GM12872 (cell line): ENCODE measurements around the gene ERP44.

Experiments
- TF ChIP-seq, protein P1 (sequence below): IDR thresholded peaks from 3 replicates; pipeline ENCODE4 v1.5.1; 2011; ENCODE audit warnings: low read depth, mild to moderate bottlenecking, low read length, moderate library complexity; ENCODE audit not compliant: insufficient read depth

The ERP44 gene

DNA sequence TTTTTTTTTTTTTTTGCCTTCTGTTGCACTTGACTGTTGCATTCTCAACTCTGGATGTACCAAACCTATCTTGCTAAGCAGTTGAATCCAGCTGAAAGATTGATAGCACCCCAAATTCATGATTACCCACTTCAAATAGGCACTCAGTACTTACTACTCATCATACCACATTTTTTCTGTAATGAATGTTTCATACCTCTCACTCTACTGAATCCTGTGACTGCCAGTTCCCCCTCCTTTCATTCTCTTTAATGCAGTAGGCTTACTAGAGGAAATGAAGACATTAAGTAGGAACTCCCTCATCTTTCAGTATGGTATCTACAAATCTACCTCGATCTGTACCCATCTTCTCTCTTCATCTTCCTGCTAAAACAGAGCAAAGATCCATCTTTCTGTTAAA, 7.1 kb upstream of the ERP44 start:
- TF ChIP-seq, protein P1, sequence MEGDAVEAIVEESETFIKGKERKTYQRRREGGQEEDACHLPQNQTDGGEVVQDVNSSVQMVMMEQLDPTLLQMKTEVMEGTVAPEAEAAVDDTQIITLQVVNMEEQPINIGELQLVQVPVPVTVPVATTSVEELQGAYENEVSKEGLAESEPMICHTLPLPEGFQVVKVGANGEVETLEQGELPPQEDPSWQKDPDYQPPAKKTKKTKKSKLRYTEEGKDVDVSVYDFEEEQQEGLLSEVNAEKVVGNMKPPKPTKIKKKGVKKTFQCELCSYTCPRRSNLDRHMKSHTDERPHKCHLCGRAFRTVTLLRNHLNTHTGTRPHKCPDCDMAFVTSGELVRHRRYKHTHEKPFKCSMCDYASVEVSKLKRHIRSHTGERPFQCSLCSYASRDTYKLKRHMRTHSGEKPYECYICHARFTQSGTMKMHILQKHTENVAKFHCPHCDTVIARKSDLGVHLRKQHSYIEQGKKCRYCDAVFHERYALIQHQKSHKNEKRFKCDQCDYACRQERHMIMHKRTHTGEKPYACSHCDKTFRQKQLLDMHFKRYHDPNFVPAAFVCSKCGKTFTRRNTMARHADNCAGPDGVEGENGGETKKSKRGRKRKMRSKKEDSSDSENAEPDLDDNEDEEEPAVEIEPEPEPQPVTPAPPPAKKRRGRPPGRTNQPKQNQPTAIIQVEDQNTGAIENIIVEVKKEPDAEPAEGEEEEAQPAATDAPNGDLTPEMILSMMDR = no peak

- TF ChIP-seq, protein P1 = no peak
These were observed 5.5 kb upstream of the ERP44 start for GRCh38 chr9:100104314-100104713.

DNA sequence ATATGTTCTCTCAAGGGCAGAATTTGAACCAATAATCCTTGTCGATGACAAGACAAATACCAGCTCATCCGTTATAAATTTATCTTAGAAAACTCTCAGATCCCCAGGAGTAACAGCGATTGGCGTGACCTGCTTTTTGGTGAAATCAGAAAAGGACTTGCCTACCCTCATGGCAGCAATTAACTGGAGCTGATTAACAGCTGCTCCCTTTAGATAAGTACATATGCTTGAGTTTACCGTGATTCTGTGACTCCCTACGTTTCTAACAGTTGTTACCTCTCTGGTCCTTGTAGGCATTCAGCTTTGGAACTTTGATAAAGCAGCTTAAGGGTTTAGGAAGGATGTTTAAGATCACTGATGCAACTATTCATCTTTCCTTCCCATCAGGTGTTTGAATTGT, 2.8 kb upstream of the ERP44 start:
- TF ChIP-seq, protein P1 = no peak

- TF ChIP-seq, protein P1 = no peak
These were observed 1.4 kb upstream of the ERP44 start for GRCh38 chr9:100100146-100100667.

- TF ChIP-seq, protein P1 = no peak
These were observed 882 bp upstream of the ERP44 start for GRCh38 chr9:100099722-100100042.

GRCh38 chr9:100098046-100098886, 534 bp downstream of the ERP44 start:
- TF ChIP-seq, protein P1 = no peak

- TF ChIP-seq, protein P1 = no peak
These were observed 2.4 kb downstream of the ERP44 start for GRCh38 chr9:100096378-100096916.
